ENCODE measurements around the gene ATRIP. TPM values are rescaled to one million over a fixed set of nuclear protein-coding genes. Genes with fewer than 3 reads are reported as not detected.

ATRIP gene
- total and polyA plus RNA-seq, 10 of the 15 experiments (the other 5 are each of a cell fraction or from before 2014, with no cell fraction given), result 1.4 to 16.0 (median 10.1) TPM

DNA sequence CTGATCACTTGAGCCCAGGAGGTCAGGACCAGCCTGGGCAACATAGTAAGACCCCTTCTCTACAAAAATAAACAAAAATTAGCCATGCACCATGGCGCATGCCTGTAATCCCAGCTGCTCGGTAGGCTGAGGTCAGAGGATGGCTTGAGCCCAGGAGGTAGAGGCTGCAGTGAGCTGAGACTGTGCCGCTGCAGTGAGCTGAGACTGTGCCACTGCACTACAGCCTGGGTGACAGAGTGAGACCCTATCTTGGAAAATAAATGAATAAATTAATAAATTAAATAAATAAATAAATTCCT lies 46.6 kb downstream of the ATRIP start:
- FAIRE-seq (no peak), ATAC-seq (peak; percentile 43), DNase-seq (ENCODE audit: low read depth, low spot score) (no peak)
- Histone ChIP-seq H3K27ac (ENCODE audit: control insufficient read depth, insufficient read depth) (no peak overlapping the region), H3K4me3 (no peak overlapping the region), H3K4me1 (ENCODE audit: control insufficient read depth, insufficient read depth, low read length) (peaks cover 8% of the 10 kb centered on the region), H3K27me3 (replicated peaks in 1 of 2; ENCODE audit: control insufficient read depth in 2 of 2, insufficient read depth in 2 of 2, low read length in 1 of 2) (no peaks in the 10 kb centered on the region), H2AFZ (ENCODE audit: control insufficient read depth, low read depth, low read length) (no peak overlapping the region), H3K9me3 (replicated peaks; ENCODE audit: control insufficient read depth, insufficient read depth, low read length) (no peaks in the 10 kb centered on the region; the same call in 2 of the 3 replicates), H3K36me3 (ENCODE audit: control insufficient read depth in 2 of 2, insufficient read depth in 2 of 2, low read length in 1 of 2) (no peaks in the 10 kb centered on the region), H3K79me2 (ENCODE audit: control insufficient read depth, insufficient read depth, low read length) (no peaks in the 10 kb centered on the region), H4K20me1 (ENCODE audit: control insufficient read depth, insufficient read depth) (no peaks in the 10 kb centered on the region), H3K4me2 (ENCODE audit: control insufficient read depth, insufficient read depth) (no peak overlapping the region), H3K9ac (ENCODE audit: control insufficient read depth, insufficient read depth, low read length) (peak overlapping the region; percentile 22)
- 95% methylated on average over 3 of the region's 3 CpGs for WGBS (ENCODE audit: insufficient coverage, insufficient replicate concordance, low lambda C conversion rate, missing lambda C conversion rate)
- TF ChIP-seq, protein P1, sequence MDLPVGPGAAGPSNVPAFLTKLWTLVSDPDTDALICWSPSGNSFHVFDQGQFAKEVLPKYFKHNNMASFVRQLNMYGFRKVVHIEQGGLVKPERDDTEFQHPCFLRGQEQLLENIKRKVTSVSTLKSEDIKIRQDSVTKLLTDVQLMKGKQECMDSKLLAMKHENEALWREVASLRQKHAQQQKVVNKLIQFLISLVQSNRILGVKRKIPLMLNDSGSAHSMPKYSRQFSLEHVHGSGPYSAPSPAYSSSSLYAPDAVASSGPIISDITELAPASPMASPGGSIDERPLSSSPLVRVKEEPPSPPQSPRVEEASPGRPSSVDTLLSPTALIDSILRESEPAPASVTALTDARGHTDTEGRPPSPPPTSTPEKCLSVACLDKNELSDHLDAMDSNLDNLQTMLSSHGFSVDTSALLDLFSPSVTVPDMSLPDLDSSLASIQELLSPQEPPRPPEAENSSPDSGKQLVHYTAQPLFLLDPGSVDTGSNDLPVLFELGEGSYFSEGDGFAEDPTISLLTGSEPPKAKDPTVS (IDR thresholded peaks at IDR 0.05; ENCODE audit: low read depth, low read length), result no peak
- TF ChIP-seq RAD21 (IDR thresholded peaks at IDR 0.05; ENCODE audit: insufficient read depth, low read depth, low read length), result no peak
- TF ChIP-seq BCLAF1 (IDR thresholded peaks at IDR 0.05), result no peak
- no peak for TF ChIP-seq CEBPB (IDR thresholded peaks at IDR 0.05; ENCODE audit: borderline replicate concordance in 1 of 2, low read depth in 2 of 2, low read length in 2 of 2)
- no peak for TF ChIP-seq SMAD5 (IDR thresholded peaks at IDR 0.05; ENCODE audit: low read depth)
- no peak for TF ChIP-seq EED (IDR thresholded peaks at IDR 0.05; ENCODE audit: low read depth)
- no peak for TF ChIP-seq TARDBP (IDR thresholded peaks at IDR 0.05; ENCODE audit: borderline replicate concordance)
- TF ChIP-seq, protein P2, sequence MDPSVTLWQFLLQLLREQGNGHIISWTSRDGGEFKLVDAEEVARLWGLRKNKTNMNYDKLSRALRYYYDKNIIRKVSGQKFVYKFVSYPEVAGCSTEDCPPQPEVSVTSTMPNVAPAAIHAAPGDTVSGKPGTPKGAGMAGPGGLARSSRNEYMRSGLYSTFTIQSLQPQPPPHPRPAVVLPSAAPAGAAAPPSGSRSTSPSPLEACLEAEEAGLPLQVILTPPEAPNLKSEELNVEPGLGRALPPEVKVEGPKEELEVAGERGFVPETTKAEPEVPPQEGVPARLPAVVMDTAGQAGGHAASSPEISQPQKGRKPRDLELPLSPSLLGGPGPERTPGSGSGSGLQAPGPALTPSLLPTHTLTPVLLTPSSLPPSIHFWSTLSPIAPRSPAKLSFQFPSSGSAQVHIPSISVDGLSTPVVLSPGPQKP (IDR thresholded peaks at IDR 0.05; ENCODE audit: low read depth, low read length), result no peak
- TF ChIP-seq, protein P3, sequence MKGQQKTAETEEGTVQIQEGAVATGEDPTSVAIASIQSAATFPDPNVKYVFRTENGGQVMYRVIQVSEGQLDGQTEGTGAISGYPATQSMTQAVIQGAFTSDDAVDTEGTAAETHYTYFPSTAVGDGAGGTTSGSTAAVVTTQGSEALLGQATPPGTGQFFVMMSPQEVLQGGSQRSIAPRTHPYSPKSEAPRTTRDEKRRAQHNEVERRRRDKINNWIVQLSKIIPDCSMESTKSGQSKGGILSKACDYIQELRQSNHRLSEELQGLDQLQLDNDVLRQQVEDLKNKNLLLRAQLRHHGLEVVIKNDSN (IDR thresholded peaks at IDR 0.05; ENCODE audit: borderline replicate concordance, extremely low read length, insufficient read depth, low read depth, low read length), result no peak
- no peak for TF ChIP-seq NRF1 (conservative IDR thresholded peaks at IDR 0.05; ENCODE audit: low read depth, low read length)
- no peak for TF ChIP-seq GATAD2B (conservative IDR thresholded peaks at IDR 0.05; ENCODE audit: low read depth)
- no peak for TF ChIP-seq NR2C2 (IDR thresholded peaks at IDR 0.05; ENCODE audit: borderline replicate concordance, control insufficient read depth, insufficient read length, low read depth)
- TF ChIP-seq RCOR1 (conservative IDR thresholded peaks at IDR 0.05; ENCODE audit: low read depth, low read length), result no peak
- TF ChIP-seq RB1 (IDR thresholded peaks at IDR 0.05; ENCODE audit: borderline replicate concordance), result no peak
- TF ChIP-seq POLR2AphosphoS5 (IDR thresholded peaks at IDR 0.05; ENCODE audit: low read length), result no peak
- no peak for TF ChIP-seq ZZZ3 (IDR thresholded peaks at IDR 0.05; ENCODE audit: control insufficient read depth, insufficient read length, low read depth)
- no TSS peak for BruUV-seq (replicated peaks)
- ChIA-PET SMC1A (ENCODE audit: uncharacterized antibody, unreplicated experiment) (no interaction called here), CTCF (no interaction called here), POLR2A (interaction anchor here (0.6 kb wide), 1 partner anchor 16 kb away, joined by 3 read pairs; no protein-coding TSS in a partner anchor), RAD21 (ENCODE audit: unreplicated experiment) (interaction anchor here (0.8 kb wide), 1 partner anchor 57 kb away, joined by 3 read pairs; no protein-coding TSS in a partner anchor)
- intact Hi-C loops (cut with micrococcal nuclease; ENCODE audit: unreplicated experiment), result no loop called here
- in situ Hi-C loops (cut with MboI), result no loop called here

Measured in GM12878 (cell line).